ENCODE measurements around the gene SCYGR1. TPM values are rescaled to one million over a fixed set of nuclear protein-coding genes. Genes with fewer than 3 reads are reported as not detected.

Gene SCYGR1
- total RNA-seq, 4 donors from 2014 or later: not detected

GRCh38 chr2:227410191-227410590 lies 22.4 kb upstream of the SCYGR1 start:
- intact Hi-C loops (cut with DNase I; ENCODE audit: low total_unique reads): no loop called here
- Histone ChIP-seq H3K27me3 (no peaks in the 10 kb centered on the region), H3K9me3 (no peaks in the 10 kb centered on the region), H3K4me3 (no peak overlapping the region), H3K27ac (no peak overlapping the region), H3K4me1 (peaks cover 7 to 13% of the 10 kb centered on the region in 2 donors), H3K36me3 (no peaks in the 10 kb centered on the region)
- ATAC-seq (no peak), DNase-seq (no peak)
- TF ChIP-seq POLR2A (IDR thresholded peaks at IDR 0.05): no peak
- TF ChIP-seq, protein P1, sequence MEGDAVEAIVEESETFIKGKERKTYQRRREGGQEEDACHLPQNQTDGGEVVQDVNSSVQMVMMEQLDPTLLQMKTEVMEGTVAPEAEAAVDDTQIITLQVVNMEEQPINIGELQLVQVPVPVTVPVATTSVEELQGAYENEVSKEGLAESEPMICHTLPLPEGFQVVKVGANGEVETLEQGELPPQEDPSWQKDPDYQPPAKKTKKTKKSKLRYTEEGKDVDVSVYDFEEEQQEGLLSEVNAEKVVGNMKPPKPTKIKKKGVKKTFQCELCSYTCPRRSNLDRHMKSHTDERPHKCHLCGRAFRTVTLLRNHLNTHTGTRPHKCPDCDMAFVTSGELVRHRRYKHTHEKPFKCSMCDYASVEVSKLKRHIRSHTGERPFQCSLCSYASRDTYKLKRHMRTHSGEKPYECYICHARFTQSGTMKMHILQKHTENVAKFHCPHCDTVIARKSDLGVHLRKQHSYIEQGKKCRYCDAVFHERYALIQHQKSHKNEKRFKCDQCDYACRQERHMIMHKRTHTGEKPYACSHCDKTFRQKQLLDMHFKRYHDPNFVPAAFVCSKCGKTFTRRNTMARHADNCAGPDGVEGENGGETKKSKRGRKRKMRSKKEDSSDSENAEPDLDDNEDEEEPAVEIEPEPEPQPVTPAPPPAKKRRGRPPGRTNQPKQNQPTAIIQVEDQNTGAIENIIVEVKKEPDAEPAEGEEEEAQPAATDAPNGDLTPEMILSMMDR (IDR thresholded peaks at IDR 0.05 in 4 of 5, conservative IDR thresholded peaks at IDR 0.05 in 1 of 5): no peak
- in situ Hi-C loops (cut with MboI; ENCODE audit: low sequenced_read_pairs in 4 of 4): no loop called here

- intact Hi-C loops (cut with DNase I; ENCODE audit: low total_unique reads): loop anchor here (2.0 kb wide), 1 partner anchor 65 kb away; the partner anchor contains the start of gene AGFG1
- DNase-seq (peak; percentile 41 to 56), ATAC-seq (peak; percentile 29 to 44)
- H3K27ac ChIP-seq: peak overlapping the region in 3 of 4 donors; percentile 5 to 30 (median 6)
- peaks cover 7 to 13% of the 10 kb centered on the region in 2 donors for H3K4me1 ChIP-seq
- no peaks in the 10 kb centered on the region for H3K9me3 ChIP-seq
- TF ChIP-seq POLR2A (IDR thresholded peaks at IDR 0.05): no peak
- TF ChIP-seq, protein P1 (IDR thresholded peaks at IDR 0.05 in 4 of 5, conservative IDR thresholded peaks at IDR 0.05 in 1 of 5): no peak
- no peaks in the 10 kb centered on the region for H3K36me3 ChIP-seq
- in situ Hi-C loops (cut with MboI; ENCODE audit: low sequenced_read_pairs in 4 of 4): loop anchor here in 2 of 4 donors (5.0 to 10.0 kb wide), 2 partner anchors 357 to 360 kb away; no protein-coding TSS in a partner anchor
- H3K27me3 ChIP-seq: no peaks in the 10 kb centered on the region
- H3K4me3 ChIP-seq: no peak overlapping the region
These were observed 19.9 kb upstream of the SCYGR1 start for GRCh38 chr2:227407591-227408151.

DNA sequence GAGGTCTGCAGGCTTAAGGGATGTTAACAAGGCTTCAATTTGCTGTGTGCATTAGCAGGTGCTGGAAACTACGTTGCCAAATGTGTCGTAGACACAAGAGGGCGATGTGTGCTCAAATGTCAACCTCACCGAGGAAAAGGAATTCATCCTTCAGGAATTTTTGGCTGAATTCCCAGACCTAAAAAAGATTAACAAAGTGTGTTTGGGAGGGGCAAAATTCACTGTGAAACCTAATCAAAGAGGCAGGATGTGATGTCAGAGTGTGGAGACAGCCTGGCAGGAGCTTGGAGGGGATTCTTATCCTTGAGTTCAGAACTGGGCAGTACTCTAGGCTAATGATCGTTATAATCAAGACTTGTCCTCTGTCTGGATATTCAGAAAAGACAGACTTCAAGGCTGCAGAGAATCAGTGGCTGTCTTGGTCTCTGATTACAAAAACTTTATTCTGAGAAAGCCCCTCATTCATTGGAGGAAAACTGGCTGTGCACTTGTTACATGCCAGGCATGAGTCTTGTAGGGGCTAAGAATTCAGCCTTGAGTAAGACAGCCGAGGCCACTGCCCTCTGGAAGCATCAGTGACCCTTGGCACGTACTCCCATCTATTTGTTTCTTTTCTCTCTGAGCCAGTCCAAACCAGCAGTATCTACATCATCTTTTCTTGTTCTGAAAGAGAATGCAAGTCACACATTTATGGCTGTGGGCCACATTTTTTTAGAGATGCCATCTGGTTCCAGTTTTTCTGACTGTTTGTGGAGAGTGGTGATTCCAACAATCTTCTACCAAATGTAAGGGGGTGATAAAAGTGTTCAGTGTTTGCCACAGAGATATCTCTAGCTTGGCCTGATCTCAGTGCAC lies 18.7 kb upstream of the SCYGR1 start:
- Histone ChIP-seq H3K27ac (peak overlapping the region; percentile 6 to 44 (median 36)), H3K4me3 (no peak overlapping the region), H3K27me3 (no peaks in the 10 kb centered on the region), H3K36me3 (no peaks in the 10 kb centered on the region), H3K9me3 (no peaks in the 10 kb centered on the region), H3K4me1 (peaks cover 7 to 13% of the 10 kb centered on the region in 2 donors)
- ATAC-seq (peak; percentile 63 to 67), DNase-seq (peak; percentile 10 to 30)
- in situ Hi-C loops (cut with MboI; ENCODE audit: low sequenced_read_pairs in 4 of 4) (loop anchor here in 2 of 4 donors (5.0 to 10.0 kb wide), 2 partner anchors 358 to 361 kb away; no protein-coding TSS in a partner anchor), intact Hi-C loops (cut with DNase I; ENCODE audit: low total_unique reads) (loop anchor here (1.0 to 2.0 kb wide), 2 partner anchors 66 to 360 kb away; partner anchors contain the start of gene AGFG1)
- TF ChIP-seq, protein P1 (IDR thresholded peaks at IDR 0.05 in 4 of 5, conservative IDR thresholded peaks at IDR 0.05 in 1 of 5): peak in 4 of 5 experiments; percentile 13 to 59 (median 34)
- no peak for TF ChIP-seq POLR2A (IDR thresholded peaks at IDR 0.05)

DNA sequence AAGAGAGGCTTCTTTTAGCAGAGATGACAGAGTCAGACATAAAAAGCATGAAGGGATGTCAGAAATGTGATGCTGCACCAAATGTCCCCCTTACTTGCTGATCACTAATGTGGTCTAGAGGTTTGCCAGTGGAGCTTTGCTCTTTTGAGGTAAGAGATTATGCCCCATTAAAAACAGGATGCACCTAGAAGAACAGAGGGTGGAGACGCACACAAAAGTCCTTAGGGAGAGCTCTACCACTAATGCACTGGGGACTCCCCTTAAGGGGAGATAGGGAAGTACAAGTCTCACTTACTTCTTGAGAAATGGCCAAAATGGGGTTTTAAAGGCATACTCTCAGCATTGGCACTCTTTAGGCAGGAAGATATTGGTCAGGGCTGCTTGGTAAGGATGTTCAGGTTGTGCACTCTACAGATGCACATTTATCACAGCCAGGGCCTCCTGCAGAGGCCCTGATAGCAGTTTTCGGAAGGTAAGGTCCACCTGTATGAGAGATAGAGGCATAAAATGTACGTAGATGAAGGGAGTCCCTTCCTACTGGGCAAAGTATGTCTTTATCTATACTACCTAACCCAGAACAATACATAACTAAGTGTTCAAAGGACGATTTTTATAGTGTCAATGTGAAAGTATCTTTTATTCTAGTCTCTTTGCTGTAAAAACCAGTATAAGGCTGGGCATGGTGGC lies 17.0 kb upstream of the SCYGR1 start:
- H3K4me1 ChIP-seq: peaks cover 7 to 13% of the 10 kb centered on the region in 2 donors
- in situ Hi-C loops (cut with MboI; ENCODE audit: low sequenced_read_pairs in 4 of 4): loop anchor here in 2 of 4 donors (5.0 to 10.0 kb wide), 2 partner anchors 360 to 363 kb away; no protein-coding TSS in a partner anchor
- intact Hi-C loops (cut with DNase I; ENCODE audit: low total_unique reads): no loop called here

More for the DNA sequence above, 17.0 kb upstream of the SCYGR1 start:
- no peak for DNase-seq
- no peaks in the 10 kb centered on the region for H3K27me3 ChIP-seq
- TF ChIP-seq POLR2A (IDR thresholded peaks at IDR 0.05): no peak
- TF ChIP-seq, protein P1 (IDR thresholded peaks at IDR 0.05 in 4 of 5, conservative IDR thresholded peaks at IDR 0.05 in 1 of 5): no peak
- ATAC-seq: no peak
- H3K4me3 ChIP-seq: no peak overlapping the region
- no peaks in the 10 kb centered on the region for H3K9me3 ChIP-seq
- H3K27ac ChIP-seq: no peak overlapping the region
- H3K36me3 ChIP-seq: no peaks in the 10 kb centered on the region
